Ascending aorta (tissue), 2 donors: ENCODE measurements around the gene HM13. TPM values are rescaled to one million over a fixed set of nuclear protein-coding genes. Genes with fewer than 3 reads are reported as not detected.

Experiments
- DNase-seq, 2 donors: peaks; one replicate each; pipeline ENCODE4 v3.0.0-alpha.2; 2019; ENCODE audit warnings: low spot score in 2 of 2
- H3K27ac ChIP-seq, 2 donors: fragments of 200-600 bp; sonication (generic); one replicate each; pipeline ENCODE4 v1.5.1; 2016 to 2017; ENCODE audit warnings: mild to moderate bottlenecking in 1 of 2
- H3K27me3 ChIP-seq: fragments of 200-600 bp; sonication (generic); one replicate; pipeline ENCODE4 v1.5.1; 2017
- H3K36me3 ChIP-seq, 2 donors: fragments of 200-600 bp; sonication (generic); one replicate each; pipeline ENCODE4 v1.5.1; 2016
- H3K4me1 ChIP-seq, 2 donors: fragments of 200-600 bp; sonication (generic); one replicate each; pipeline ENCODE4 v1.5.1; 2016 to 2017; ENCODE audit warnings: mild to moderate bottlenecking in 1 of 2
- H3K4me3 ChIP-seq, 2 donors: fragments of 200-600 bp; sonication (generic); one replicate each; pipeline ENCODE4 v1.5.1; 2016 to 2017; ENCODE audit warnings: mild to moderate bottlenecking in 1 of 2
- H3K9me3 ChIP-seq, 2 donors: fragments of 200-600 bp; sonication (generic); one replicate each; pipeline ENCODE4 v1.5.1; 2016
- CTCF ChIP-seq, 3 experiments: fragments of 200-600 bp in 2 of 3; fragments of 450-650 bp in 1 of 3; sonication (generic) in 2 of 3; IDR thresholded peaks; one replicate each; pipeline ENCODE4 v1.5.1; 2016 to 2019; ENCODE audit warnings: antibody characterized with exemption in 3 of 3, mild to moderate bottlenecking in 1 of 3, moderate library complexity in 1 of 3
- intact Hi-C: fragments of 100-400 bp; cut with DNase I; formaldehyde crosslinking; loops from one replicate; pipeline ENCODE4 v1.15.1; 2023
- total RNA-seq: library from RNA; depleted of rRNA; stranded (reverse); fragments of >200 nt; gene quantifications from one replicate; pipeline ENCODE4 v1.1.0, GENCODE V29; 2016

Gene HM13
- total RNA-seq, 1 donor from 2014 or later: 84.9 TPM

- intact Hi-C loops: loop anchor here (1.0 kb wide), 1 partner anchor 22 kb away; no protein-coding TSS in a partner anchor
Measured at GRCh38 chr20:31474758-31475427, 39.3 kb upstream of the HM13 start, which contains the start of the genes DEFB124 and REM1. Gene DEFB124 (minus strand): TSS chr20:31475127. CDS start chr20:31473013, 2,114 bp downstream. Gene REM1 (plus strand): TSS chr20:31475288. CDS start chr20:31476446, 1,158 bp downstream.

DNA sequence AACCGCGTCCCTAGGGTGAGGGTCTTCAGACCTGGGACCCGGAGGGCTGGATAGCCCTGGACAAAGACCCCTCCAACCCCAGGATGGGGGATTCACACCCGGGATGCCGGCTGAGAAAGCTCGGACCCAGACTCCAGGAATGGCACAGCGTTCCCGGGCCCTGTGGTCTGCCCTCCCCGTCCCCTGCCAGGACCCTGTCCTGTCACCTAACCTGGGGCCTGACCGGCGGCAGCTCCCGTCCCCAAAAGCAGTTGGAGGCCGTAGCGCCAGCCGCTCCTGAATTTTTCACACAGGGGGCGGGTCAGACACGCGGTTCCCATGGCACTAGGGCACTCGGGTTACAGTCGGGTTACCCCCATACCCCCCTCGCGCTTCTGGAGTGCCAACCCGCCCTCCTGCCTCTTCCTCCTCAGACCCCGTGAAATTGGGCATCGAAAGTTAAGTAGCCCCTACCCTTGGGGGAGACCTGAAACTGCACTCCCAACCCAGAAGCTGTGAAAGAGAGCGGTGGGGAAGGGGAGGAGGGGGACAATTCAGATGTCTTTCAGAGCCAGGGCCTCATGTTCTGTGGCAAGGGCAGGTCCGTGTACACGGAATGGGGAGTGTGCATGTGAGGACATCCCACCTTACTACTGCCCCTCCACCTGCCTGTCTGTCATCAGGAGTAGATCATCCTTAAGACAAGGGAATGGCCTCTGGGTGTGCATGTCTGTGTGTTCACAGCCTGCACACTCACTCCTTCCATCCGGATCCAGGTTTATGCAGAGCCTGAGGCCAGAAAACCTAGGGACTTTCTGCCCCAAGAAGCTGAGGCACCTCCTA lies 38.6 kb upstream of the HM13 start:
- no peak for TF ChIP-seq CTCF (IDR thresholded peaks at IDR 0.05)

More at GRCh38 chr20:31474758-31475427, 39.3 kb upstream of the HM13 start, which contains the start of the genes DEFB124 and REM1:
- Histone ChIP-seq H3K4me3 (peak within 1 kb of the TSS; percentile 62 to 82), H3K27ac (peak within 1 kb of the TSS; percentile 79 to 82), H3K4me1 (peaks cover 0 to 2% of the 10 kb centered on the region in 2 donors), H3K9me3 (no peaks in the 10 kb centered on the region), H3K27me3 (no peaks in the 10 kb centered on the region), H3K36me3 (no peaks in the 10 kb centered on the region)
- DNase-seq: peak in 1 of 2 donors; percentile 77
- no peak for TF ChIP-seq CTCF (IDR thresholded peaks at IDR 0.05)

DNA sequence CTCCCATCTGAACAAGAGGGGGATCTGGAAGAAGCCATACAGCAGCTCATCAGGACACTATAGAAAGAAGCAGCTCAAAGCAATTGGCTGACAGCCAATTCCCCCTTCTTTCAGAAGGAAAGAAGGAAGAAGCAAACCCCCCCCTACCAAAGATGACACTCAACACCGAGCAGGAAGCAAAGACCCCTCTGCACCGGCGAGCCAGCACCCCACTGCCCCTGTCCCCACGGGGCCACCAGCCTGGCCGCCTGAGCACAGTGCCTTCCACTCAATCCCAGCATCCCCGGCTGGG lies 38.0 kb upstream of the HM13 start:
- intact Hi-C loops: no loop called here
- no peak for TF ChIP-seq CTCF (IDR thresholded peaks at IDR 0.05)
- no peak for DNase-seq
- H3K27ac ChIP-seq: peak overlapping the region; percentile 79 to 82
- H3K4me3 ChIP-seq: peak overlapping the region in 1 of 2 donors; percentile 82
- H3K4me1 ChIP-seq: peaks cover 0 to 2% of the 10 kb centered on the region in 2 donors
- H3K9me3 ChIP-seq: no peaks in the 10 kb centered on the region
- no peaks in the 10 kb centered on the region for H3K27me3 ChIP-seq
- no peaks in the 10 kb centered on the region for H3K36me3 ChIP-seq

More for the DNA sequence above, 38.6 kb upstream of the HM13 start:
- H3K4me1 ChIP-seq: peaks cover 0 to 2% of the 10 kb centered on the region in 2 donors
- H3K27ac ChIP-seq: peak overlapping the region; percentile 79 to 82
- intact Hi-C loops: loop anchor here (1.0 kb wide), 1 partner anchor 22 kb away; no protein-coding TSS in a partner anchor
- H3K36me3 ChIP-seq: no peaks in the 10 kb centered on the region
- no peaks in the 10 kb centered on the region for H3K9me3 ChIP-seq
- peak overlapping the region; percentile 62 to 82 for H3K4me3 ChIP-seq
- DNase-seq: no peak
- H3K27me3 ChIP-seq: no peaks in the 10 kb centered on the region

DNA sequence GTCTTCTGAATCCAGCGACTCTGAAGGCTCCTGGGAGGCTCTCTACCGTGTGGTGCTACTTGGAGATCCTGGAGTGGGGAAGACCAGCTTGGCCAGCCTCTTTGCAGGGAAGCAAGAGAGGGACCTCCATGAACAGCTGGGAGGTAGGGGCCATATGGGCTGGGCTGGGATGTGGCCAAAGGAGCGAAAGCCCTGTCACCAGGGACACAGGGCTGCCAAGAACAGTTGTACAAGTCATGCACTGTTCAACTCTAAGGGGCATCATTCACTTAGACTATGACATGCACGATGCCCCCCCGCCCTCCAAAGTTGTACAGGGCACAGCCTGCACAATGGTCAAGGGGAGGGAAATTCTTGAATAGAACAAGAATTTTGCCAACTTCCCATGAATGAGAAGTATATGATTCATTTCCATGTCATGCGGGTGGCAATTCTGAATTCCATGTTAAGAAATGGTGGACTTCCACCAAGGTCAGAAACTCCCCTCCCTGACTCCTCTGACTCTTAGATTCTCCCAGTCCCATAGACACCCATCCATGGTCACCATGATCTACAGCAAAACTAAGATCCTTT lies 37.5 kb upstream of the HM13 start:
- peak overlapping the region in 1 of 2 donors; percentile 82 for H3K4me3 ChIP-seq
- H3K36me3 ChIP-seq: no peaks in the 10 kb centered on the region
- peak overlapping the region; percentile 79 to 82 for H3K27ac ChIP-seq
- no peaks in the 10 kb centered on the region for H3K27me3 ChIP-seq
- H3K9me3 ChIP-seq: no peaks in the 10 kb centered on the region
- no peak for TF ChIP-seq CTCF (IDR thresholded peaks at IDR 0.05)
- no peak for DNase-seq
- intact Hi-C loops: no loop called here
- peaks cover 0 to 2% of the 10 kb centered on the region in 2 donors for H3K4me1 ChIP-seq

DNA sequence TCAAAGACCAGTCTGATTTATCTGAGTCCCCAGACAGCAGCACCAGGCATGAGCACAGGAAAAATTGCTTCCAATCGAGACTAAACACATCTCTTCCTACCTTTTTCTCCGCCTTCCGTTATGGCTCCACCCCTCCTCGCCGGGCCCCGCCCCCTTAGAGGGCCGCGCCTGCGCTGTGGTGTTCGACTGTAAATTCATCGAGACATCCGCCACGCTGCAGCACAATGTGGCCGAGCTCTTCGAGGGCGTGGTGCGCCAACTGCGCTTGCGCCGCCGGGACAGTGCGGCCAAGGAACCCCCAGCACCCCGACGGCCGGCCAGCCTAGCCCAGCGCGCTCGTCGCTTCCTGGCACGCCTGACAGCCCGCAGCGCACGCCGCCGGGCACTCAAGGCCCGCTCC lies 30.2 kb upstream of the HM13 start:
- no peaks in the 10 kb centered on the region for H3K9me3 ChIP-seq
- peaks cover 3 to 14% of the 10 kb centered on the region in 2 donors for H3K4me1 ChIP-seq
- H3K27ac ChIP-seq: peak overlapping the region; percentile 89 to 90
- H3K27me3 ChIP-seq: no peaks in the 10 kb centered on the region
- TF ChIP-seq CTCF (IDR thresholded peaks at IDR 0.05): no peak
- no peaks in the 10 kb centered on the region for H3K36me3 ChIP-seq
- no peak for DNase-seq
- intact Hi-C loops: no loop called here
- no peak overlapping the region for H3K4me3 ChIP-seq
